Measurements from ENCODE around the gene GRM8.

GRM8 gene

GRCh38 chr7:127230192-127230925 is 22.4 kb downstream of the GRM8 start:
- DNase-seq = no peak

GRCh38 chr7:127226685-127227374 is 25.9 kb downstream of the GRM8 start:
- no peak for DNase-seq

- no peak for DNase-seq
These were observed 31.0 kb downstream of the GRM8 start for GRCh38 chr7:127221731-127222130.

DNA sequence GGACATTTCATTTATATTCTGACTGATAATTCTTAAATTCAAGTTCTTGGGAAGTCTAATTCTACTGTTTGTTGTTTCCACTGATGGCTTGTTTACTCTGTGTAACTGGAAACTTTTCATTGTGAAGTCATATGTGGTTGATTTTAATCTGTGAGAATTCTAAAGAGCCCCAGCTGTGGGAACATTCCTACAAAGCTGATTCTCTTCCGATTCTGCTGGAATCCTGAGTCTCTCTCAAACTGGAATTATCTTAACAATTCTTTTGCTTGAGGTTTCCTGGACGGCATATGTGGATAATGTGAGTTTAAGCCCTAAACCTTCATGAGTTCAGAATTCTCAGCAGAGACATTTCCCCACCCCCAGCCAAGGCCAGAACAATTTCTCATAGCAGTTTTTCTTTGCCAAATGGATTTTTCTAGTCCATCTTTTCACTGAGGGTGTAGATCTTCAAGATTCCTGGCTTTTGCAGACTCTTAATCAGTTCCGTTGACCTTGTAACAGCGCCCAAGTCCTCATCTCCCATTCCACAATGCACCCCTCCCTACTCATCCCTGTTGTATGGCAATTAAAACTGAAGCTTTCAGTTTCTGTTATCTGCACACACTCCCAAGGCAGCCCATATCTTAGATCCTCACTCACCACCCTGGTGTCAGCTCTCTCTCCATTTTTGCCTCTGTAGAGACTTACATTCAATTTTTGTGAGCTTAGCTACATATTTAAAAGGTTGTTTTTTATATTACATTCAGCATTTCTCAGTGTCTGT is 37.6 kb downstream of the GRM8 start:
- no peak for DNase-seq

DNA sequence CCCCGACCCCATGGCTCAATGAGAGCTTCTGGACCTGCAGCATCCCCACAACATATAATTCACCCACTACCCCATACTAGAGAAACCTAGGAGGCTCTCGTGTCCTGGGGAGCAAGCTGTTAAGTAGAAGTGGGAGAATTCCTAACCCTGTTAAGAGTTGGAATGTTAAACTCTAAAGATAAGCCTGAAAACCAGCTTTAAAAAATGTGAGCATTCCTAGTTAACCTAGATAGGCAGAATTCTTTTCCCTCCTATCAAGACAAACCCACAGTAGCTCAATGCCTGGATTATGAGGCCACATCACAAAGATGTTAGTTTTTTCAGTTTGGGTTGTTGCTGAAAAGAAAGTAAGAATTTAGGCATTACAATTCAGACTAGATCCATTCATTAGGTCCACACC is 42.9 kb downstream of the GRM8 start:
- no peak for DNase-seq

- no peak for DNase-seq
These were observed 43.9 kb downstream of the GRM8 start for GRCh38 chr7:127208860-127209259.

DNA sequence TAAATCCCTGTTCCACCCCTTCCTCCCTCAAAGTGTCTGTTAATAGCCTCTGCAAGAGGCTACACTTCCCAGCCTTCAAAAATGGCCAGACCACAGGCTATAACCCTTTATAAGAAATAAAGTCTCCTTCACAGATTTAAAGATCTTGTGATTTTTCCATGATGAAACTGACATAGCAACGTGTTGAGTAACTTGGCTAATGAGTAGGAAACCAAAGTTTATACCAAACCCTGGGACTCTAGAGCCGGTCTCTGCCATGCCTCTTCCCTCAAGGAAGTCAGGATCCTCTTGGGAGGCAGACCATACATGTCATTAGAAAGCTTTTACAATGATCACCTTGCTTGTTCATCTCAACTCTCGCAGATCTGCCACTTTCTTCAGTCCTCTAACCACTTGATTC is 44.4 kb downstream of the GRM8 start:
- DNase-seq = no peak

GRCh38 chr7:127207806-127208205 is 44.9 kb downstream of the GRM8 start:
- no peak for DNase-seq

GRCh38 chr7:127207230-127207629 is 45.5 kb downstream of the GRM8 start:
- no peak for DNase-seq

- no peak for DNase-seq
These were observed 58.2 kb downstream of the GRM8 start for GRCh38 chr7:127194571-127194970.

GRCh38 chr7:127189886-127190285 is 62.9 kb downstream of the GRM8 start:
- DNase-seq = no peak

GRCh38 chr7:127189074-127189473 is 63.7 kb downstream of the GRM8 start:
- no peak for DNase-seq

- DNase-seq = no peak
These were observed 65.0 kb downstream of the GRM8 start for GRCh38 chr7:127187740-127188139.

GRCh38 chr7:127186686-127187085 is 66.1 kb downstream of the GRM8 start:
- DNase-seq = no peak

- DNase-seq = no peak
These were observed 75.6 kb downstream of the GRM8 start for GRCh38 chr7:127177156-127177555.

DNA sequence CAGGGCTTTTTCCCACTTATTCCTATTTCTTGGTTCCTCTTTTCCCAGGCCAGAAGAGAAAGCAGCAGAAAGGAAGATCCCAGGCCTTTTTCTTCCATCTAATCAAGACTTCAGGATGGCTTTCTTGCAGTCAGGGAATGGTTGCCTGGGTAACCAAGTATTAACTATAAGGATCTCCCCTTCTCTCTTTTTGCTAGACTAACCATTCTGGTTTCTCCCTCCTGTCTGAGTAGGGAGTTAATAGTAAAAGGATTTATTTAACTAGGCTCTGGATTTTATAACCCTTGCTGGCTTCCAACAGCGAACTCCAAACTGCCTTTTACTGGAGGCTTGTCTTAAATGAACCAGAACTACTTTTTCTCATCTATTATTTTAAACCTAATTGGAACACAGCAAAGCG is 90.4 kb downstream of the GRM8 start:
- DNase-seq = no peak

- no peak for DNase-seq
These were observed 94.1 kb downstream of the GRM8 start for GRCh38 chr7:127158659-127159058.

DNA sequence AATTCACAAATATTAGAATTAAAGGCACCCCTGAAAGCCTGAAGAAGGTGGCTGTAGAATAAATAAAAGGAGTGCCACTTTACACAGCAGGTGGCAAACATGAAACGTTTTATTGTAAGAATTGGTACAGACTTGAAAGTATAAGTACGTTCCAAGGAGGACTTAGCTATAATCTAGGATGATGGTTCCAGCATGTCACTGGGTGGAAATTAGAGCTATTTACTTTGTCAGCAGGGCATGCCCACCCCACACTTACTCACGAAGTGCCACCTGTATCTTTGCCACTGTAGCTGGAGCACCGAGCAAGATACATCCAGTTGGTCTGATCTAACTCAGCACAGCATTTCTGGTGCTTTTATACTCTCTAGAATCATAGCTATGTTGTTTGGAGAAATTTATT is 97.8 kb downstream of the GRM8 start:
- no peak for DNase-seq

GRCh38 chr7:127154101-127154500 is 98.6 kb downstream of the GRM8 start:
- no peak for DNase-seq

DNA sequence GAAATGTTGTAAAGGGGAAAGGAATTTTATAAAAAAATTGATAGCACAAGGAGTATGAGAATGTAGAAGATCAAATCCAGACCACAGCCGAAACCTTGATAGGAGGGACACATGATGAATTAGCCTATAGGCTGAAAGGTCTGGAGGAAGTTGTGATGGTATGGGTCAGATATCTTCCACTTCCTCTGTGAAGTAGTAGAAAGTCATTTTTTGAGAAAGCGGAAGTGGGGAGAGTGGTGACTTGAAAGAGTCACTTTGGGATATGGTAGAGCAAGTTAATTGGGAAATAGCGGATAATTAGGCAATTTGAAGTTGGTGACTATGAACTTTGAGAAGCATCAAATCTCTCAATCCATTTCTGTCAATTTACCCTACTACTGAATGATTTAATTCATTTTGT is 99.4 kb downstream of the GRM8 start:
- no peak for DNase-seq

- DNase-seq = no peak
These were observed 100.3 kb downstream of the GRM8 start for GRCh38 chr7:127152423-127152822.

DNA sequence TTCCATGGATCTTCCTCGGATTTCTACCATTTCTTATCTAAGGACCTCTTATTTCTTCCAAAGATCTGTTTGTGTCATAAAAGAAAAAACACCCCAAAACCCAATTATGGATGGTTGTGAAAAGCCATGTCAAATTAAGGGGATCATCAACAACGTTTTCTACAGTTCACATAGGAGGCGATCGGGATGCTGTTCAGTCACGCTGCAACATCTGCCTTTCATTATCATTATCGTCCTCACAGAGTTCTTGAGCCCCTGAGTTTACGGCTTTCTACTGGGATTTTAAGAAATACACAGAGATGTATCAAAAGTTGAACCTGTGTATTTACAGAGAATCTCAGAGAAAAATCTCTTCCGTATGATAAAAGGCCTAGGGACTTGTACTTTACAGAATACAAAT is 101.4 kb downstream of the GRM8 start:
- DNase-seq = no peak

DNA sequence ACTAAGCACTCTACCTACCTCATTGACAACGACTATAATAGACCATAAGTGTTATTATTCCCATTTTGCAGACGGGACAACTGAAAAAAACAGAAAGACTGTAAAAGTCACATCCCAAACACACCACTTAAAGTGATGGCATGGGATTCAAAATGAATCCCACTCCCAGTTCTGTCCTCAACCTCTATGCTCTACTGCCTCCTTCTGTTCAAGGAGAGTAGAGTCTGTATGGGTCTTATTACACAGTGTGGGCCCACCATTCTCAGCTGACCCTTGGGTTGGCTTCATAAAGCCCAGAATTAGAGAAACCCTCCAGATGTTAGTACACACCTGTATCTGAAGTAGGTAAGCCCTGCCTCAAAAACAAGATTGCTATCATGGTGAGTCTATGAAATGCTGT is 102.2 kb downstream of the GRM8 start:
- DNase-seq = no peak

All from effector CD4-positive, alpha-beta T cell (primary cell).